ENCODE measurements around the gene PTPRN2.

GRCh38 chr7:158364451-158364850, 223.2 kb downstream of the PTPRN2 start:
- TF ChIP-seq CTCF (IDR thresholded peaks at IDR 0.05 in 2 of 3, conservative IDR thresholded peaks at IDR 0.05 in 1 of 3; ENCODE audit: borderline replicate concordance in 1 of 3, insufficient read depth in 1 of 3, low read depth in 2 of 3, low read length in 2 of 3) (no peak), RAD21 (IDR thresholded peaks at IDR 0.05; ENCODE audit: low read depth) (no peak), REST (IDR thresholded peaks at IDR 0.05; ENCODE audit: low read depth) (no peak), EZH2phosphoT487 (IDR thresholded peaks at IDR 0.05; ENCODE audit: borderline replicate concordance) (no peak), POLR2A (IDR thresholded peaks at IDR 0.05; ENCODE audit: borderline replicate concordance, extremely low read depth, insufficient read depth, insufficient read length) (no peak)
